ENCODE results near the gene DPYSL5. TPM values are rescaled to one million over a fixed set of nuclear protein-coding genes. Genes with fewer than 3 reads are reported as not detected.
"Not testable (repeated sequence)": the region's sequence is repeated elsewhere in the genome, so short reads cannot be mapped to it uniquely, and the experiment has no call there.

The DPYSL5 gene
- total RNA-seq, 1 experiment from 2014 or later, result not detected

DNA sequence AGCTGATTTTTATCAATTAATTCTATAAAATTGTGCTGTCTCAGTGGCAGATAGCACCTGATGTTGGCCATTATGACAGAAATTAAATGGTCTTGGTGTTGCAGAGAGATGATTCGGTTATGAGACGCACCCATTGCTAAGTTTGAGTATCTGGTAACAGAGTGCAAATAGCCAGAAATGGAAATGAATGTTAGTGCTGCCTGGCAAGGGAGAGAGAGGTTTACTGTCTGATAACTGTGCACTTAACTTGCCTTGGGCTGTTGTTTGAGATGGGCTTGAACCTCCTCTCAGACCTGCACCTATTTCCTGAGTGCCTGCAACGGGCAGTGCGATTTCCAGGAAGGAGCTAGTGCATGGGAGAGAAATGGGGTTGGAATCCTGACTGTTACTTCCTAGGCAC is 11.7 kb downstream of the DPYSL5 start:
- DNase-seq, result no peak
- Histone ChIP-seq H3K36me3 (no peaks in the 10 kb centered on the region), H3K9me3 (no peaks in the 10 kb centered on the region), H3K4me3 (no peak overlapping the region), H3K27me3 (peaks cover 14% of the 10 kb centered on the region)

DNA sequence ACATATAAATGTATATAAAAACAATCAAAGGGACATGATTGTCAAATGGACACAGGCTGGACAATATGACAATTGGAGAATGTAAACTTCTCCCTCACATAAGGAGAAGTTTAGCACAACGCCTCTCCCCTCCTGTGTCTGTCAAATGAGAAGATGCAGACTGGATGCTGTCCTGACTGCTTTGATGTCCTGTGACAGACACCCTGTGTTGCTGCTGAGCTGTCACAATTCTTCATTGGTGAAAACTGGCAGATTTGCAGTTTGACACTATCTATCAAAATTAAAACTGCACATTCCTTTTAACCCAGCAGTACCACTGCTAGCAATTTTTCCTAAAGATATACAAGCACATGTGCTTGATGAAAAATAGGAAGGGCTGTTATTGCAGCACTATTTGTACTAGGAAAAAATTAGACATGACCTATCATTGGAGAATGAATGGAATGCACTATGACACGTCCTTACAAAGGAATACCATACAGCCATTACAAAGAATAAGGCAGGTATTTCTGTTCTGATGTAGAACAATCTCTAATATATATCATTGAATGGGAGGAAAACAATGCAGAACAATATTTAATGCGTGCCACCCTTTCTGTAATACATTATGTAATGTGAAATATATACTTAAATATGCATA is 12.4 kb downstream of the DPYSL5 start:
- no peak for DNase-seq
- no peak overlapping the region for H3K4me3 ChIP-seq
- no peaks in the 10 kb centered on the region for H3K9me3 ChIP-seq
- H3K36me3 ChIP-seq, result no peaks in the 10 kb centered on the region
- H3K27me3 ChIP-seq, result peaks cover 14% of the 10 kb centered on the region

- no peaks in the 10 kb centered on the region for H3K9me3 ChIP-seq
- H3K36me3 ChIP-seq, result no peaks in the 10 kb centered on the region
- H3K4me3 ChIP-seq, result no peak overlapping the region
- H3K27me3 ChIP-seq, result peaks cover 10% of the 10 kb centered on the region
- no peak for DNase-seq
Observed at GRCh38 chr2:26861610-26862224, 13.8 kb downstream of the DPYSL5 start.

DNA sequence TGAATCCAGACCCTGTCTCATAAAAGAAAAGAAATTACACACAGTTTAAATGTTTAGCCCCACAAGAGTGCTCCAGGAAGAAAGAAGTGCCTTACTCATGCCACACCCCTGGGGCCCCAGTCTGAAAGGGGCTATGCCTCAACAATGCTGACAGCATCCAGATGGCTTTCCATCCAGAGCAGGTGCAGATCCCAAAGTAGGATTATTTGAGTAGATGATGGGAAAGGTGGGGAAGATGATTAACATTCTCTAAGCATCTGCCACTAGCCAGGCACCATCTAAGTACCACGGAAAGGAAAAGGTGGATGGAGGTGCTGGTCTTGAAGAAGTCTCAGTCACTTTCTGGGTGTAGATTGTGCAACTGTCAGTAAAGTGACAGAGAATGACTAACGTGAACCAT is 16.3 kb downstream of the DPYSL5 start:
- no peaks in the 10 kb centered on the region for H3K36me3 ChIP-seq
- H3K4me3 ChIP-seq, result no peak overlapping the region
- DNase-seq, result no peak
- H3K9me3 ChIP-seq, result no peaks in the 10 kb centered on the region
- peaks cover 9% of the 10 kb centered on the region for H3K27me3 ChIP-seq

- DNase-seq, result no peak
- H3K36me3 ChIP-seq, result no peaks in the 10 kb centered on the region
- no peaks in the 10 kb centered on the region for H3K9me3 ChIP-seq
- peaks cover 5% of the 10 kb centered on the region for H3K27me3 ChIP-seq
- H3K4me3 ChIP-seq, result no peak overlapping the region
Observed at GRCh38 chr2:26864646-26865045, 16.7 kb downstream of the DPYSL5 start.

- H3K27me3 ChIP-seq, result 0 out of 2 replicates have a peak, but pooled peaks cover 2% of the 10 kb centered on the region
- H3K4me3 ChIP-seq, result no peak overlapping the region
- no peak for DNase-seq
- no peaks in the 10 kb centered on the region for H3K36me3 ChIP-seq
- no peaks in the 10 kb centered on the region for H3K9me3 ChIP-seq
Observed at GRCh38 chr2:26870585-26871095, 22.7 kb downstream of the DPYSL5 start.

- Histone ChIP-seq H3K36me3 (no peaks in the 10 kb centered on the region), H3K4me3 (no peak overlapping the region), H3K9me3 (no peaks in the 10 kb centered on the region), H3K27me3 (no peaks in the 10 kb centered on the region)
- DNase-seq, result no peak
Observed at GRCh38 chr2:26873286-26873983, 25.5 kb downstream of the DPYSL5 start.

DNA sequence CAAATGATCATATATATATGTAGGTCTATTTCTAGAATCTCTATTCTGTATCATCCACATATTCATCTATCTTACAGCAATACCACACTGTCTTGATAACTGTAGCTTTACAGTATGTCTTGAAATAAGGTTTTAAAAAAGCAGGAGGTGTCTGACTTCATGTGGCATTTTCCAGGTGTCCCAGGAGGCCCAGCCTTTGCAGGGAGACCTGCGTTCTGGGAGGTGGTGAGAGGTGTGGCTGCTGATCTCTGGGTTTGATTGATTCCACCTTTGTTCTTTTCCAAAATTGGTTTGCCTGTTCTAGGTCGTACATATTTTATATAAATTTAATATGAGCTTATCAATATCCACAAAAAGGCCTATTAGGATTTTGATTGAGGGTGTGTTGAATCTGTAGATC is 26.6 kb downstream of the DPYSL5 start:
- Histone ChIP-seq H3K27me3 (no peaks in the 10 kb centered on the region), H3K4me3 (no peak overlapping the region), H3K9me3 (no peaks in the 10 kb centered on the region), H3K36me3 (no peaks in the 10 kb centered on the region)
- DNase-seq, result no peak

DNA sequence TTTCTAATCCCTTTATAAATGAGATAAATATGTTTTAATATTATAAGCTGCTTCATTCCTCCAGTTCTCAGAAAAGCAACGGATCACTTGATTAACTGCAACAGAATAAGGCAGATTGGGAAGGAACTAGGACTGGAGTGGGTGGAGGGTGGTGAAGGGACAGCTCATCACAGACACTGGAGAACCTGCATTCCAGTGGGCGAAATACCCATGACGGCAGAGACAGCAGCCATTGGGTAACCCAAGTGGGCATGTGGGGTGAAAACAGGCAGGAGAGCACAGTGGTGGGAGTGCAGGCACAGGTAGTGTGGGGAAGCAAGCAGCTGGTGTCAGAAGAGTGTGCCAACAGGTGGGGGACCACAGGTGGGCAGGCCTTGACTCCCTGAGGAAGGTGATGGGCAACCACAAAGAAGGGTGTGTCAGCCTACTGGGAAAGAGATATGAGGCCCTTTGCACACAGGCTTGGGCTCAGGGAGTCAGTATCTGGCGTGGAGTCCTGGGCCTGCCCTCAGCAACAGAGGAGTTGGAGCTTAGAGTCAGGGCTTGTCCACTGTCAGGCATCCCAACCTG is 27.2 kb downstream of the DPYSL5 start:
- Histone ChIP-seq H3K27me3 (no peaks in the 10 kb centered on the region), H3K9me3 (no peaks in the 10 kb centered on the region), H3K36me3 (no peaks in the 10 kb centered on the region), H3K4me3 (no peak overlapping the region)
- no peak for DNase-seq

GRCh38 chr2:26875808-26876207 is 27.9 kb downstream of the DPYSL5 start:
- Histone ChIP-seq H3K27me3 (no peaks in the 10 kb centered on the region), H3K9me3 (no peaks in the 10 kb centered on the region), H3K36me3 (no peaks in the 10 kb centered on the region), H3K4me3 (no peak overlapping the region)
- DNase-seq, result no peak

DNA sequence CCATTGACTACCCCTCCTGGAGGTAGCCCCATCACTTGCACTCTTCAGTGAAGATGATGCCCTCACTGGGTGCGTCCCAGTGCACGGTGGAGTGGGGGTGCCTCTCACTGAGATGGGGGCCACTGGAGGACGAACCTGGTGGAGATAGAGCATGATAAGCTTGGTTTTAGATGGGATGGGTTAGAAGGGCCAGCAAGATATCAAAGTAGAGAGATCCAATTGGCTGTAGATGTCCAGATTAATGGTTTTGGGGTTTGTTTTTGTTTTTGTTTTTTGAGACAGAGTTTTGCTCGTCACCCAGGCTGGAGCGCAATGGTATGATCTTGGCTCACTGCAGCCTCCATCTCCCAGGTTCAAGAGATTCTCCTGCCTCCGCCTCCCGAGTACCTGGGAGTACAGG is 28.3 kb downstream of the DPYSL5 start:
- DNase-seq, result no peak
- no peaks in the 10 kb centered on the region for H3K9me3 ChIP-seq
- H3K27me3 ChIP-seq, result no peaks in the 10 kb centered on the region
- H3K4me3 ChIP-seq, result no peak overlapping the region
- no peaks in the 10 kb centered on the region for H3K36me3 ChIP-seq

- Histone ChIP-seq H3K9me3 (no peaks in the 10 kb centered on the region), H3K27me3 (no peaks in the 10 kb centered on the region; the same call in 1 of the 2 replicates), H3K4me3 (no peak overlapping the region), H3K36me3 (no peaks in the 10 kb centered on the region)
- no peak for DNase-seq
Observed at GRCh38 chr2:26877276-26877675, 29.3 kb downstream of the DPYSL5 start.

DNA sequence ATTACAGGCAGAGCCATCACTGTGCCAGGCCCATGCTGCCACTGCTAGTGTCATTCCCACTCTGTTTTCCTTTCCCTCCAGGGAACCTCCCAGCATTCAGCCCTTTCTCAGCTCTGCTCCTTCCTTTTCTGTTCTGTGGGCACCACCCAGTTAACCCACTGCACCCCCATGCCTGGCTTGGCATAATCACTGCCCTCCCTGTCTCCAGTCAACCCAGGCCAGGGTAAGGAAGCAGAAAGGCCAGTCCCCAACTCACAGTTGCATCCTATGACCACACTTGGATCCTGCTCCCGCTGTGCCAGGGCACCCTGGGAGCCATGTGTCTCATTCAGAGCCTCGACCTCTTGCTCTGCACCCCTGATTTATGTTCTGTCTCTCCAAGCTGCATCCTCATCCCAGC is 32.2 kb downstream of the DPYSL5 start:
- Histone ChIP-seq H3K36me3 (no peaks in the 10 kb centered on the region), H3K9me3 (no peaks in the 10 kb centered on the region), H3K4me3 (no peak overlapping the region), H3K27me3 (no peaks in the 10 kb centered on the region; the same call in 1 of the 2 replicates)
- DNase-seq, result no peak

- Histone ChIP-seq H3K36me3 (no peaks in the 10 kb centered on the region), H3K4me3 (no peak overlapping the region), H3K27me3 (no peaks in the 10 kb centered on the region; the same call in none of the 2 replicates), H3K9me3 (no peaks in the 10 kb centered on the region)
- no peak for DNase-seq
Observed at GRCh38 chr2:26880910-26881435, 33.0 kb downstream of the DPYSL5 start.

DNA sequence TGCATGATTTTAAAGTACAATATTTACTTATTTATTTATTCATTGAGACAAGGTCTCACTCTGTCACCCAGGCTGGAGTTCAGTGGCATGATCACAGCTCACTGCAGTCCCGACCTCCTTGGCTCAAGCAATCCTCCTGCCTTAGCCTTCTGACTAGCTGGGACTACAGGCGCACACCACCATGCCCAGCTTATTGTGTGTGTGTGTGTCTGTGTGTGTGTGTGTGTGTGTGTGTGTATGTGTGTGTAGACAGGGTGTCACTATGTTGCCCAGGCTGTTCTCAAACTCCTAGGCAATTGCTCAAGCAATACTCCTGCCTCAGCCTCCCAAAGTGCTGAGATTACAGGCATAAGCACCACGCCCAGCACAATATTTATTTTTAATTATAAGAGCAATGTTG is 34.3 kb downstream of the DPYSL5 start:
- H3K9me3 ChIP-seq, H3K4me3 ChIP-seq, H3K36me3 ChIP-seq, H3K27me3 ChIP-seq, DNase-seq: not testable (repeated sequence)

DNA sequence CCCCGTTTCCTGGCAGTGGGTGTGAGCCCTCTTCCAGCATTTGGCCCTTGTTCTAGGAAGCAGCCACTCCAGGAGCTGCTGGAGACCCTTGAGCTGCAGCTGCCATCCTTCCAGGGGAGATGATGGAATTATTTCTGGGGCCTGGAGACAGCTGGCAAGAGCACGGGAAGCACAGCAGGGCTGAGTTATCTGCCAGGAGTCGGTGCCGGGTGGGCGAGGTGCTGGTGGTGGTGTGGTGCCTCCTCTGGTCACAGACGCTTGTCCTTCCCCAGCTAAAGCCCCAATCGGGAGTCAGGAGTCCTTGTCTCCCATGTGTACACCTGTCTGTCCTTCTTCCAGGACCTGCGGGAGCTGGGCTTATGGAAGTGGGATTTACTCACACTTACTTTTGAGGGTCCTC is 36.0 kb downstream of the DPYSL5 start:
- Histone ChIP-seq H3K9me3 (no peaks in the 10 kb centered on the region), H3K4me3 (no peak overlapping the region), H3K27me3 (no peaks in the 10 kb centered on the region; the same call in none of the 2 replicates), H3K36me3 (no peaks in the 10 kb centered on the region)
- no peak for DNase-seq

DNA sequence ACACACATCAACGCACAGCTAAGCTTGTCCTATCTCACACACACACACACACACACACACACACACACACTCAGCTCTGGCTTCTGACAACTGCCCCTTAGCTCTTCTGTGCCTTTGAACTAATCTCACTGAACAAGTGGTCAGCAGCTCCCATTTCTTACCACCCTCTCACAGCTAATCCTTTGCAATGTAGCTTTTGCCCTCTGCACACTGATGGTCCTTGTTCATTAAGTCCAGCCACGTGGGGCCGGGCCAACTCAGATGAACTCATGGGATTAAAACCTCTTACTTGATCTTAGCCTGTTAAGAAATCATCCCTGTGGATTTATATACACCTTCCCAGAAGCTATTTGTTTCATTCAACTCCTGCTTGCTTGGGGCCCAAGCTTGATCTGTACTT is 36.6 kb downstream of the DPYSL5 start:
- DNase-seq, result no peak
- H3K27me3 ChIP-seq, result no peaks in the 10 kb centered on the region; the same call in none of the 2 replicates
- no peaks in the 10 kb centered on the region for H3K36me3 ChIP-seq
- no peak overlapping the region for H3K4me3 ChIP-seq
- no peaks in the 10 kb centered on the region for H3K9me3 ChIP-seq

All from MG63 (cell line).